ENCODE data around the gene CA11. TPM values are rescaled to one million over a fixed set of nuclear protein-coding genes. Genes with fewer than 3 reads are reported as not detected.

Gene CA11
- total RNA-seq, 6 experiments from 2014 or later = 0.53 to 2.5 (median 1.4) TPM

- H3K27ac Mint-ChIP-seq = peak overlapping the region; percentile 43; the same call in 1 of the 2 replicates
- peak overlapping the region; percentile 91 for H3K4me3 Mint-ChIP-seq
- peaks cover 57% of the 10 kb centered on the region for H3K4me1 Mint-ChIP-seq (ENCODE audit: low read depth)
- peaks cover 14% of the 10 kb centered on the region; the same call in 1 of the 2 replicates for H3K27me3 Mint-ChIP-seq (ENCODE audit: insufficient read depth)
- H3K9me3 Mint-ChIP-seq = no peaks in the 10 kb centered on the region
- no peak for DNase-seq
- H3K36me3 Mint-ChIP-seq (ENCODE audit: low read depth) = no peaks in the 10 kb centered on the region
- TF ChIP-seq, protein P1, sequence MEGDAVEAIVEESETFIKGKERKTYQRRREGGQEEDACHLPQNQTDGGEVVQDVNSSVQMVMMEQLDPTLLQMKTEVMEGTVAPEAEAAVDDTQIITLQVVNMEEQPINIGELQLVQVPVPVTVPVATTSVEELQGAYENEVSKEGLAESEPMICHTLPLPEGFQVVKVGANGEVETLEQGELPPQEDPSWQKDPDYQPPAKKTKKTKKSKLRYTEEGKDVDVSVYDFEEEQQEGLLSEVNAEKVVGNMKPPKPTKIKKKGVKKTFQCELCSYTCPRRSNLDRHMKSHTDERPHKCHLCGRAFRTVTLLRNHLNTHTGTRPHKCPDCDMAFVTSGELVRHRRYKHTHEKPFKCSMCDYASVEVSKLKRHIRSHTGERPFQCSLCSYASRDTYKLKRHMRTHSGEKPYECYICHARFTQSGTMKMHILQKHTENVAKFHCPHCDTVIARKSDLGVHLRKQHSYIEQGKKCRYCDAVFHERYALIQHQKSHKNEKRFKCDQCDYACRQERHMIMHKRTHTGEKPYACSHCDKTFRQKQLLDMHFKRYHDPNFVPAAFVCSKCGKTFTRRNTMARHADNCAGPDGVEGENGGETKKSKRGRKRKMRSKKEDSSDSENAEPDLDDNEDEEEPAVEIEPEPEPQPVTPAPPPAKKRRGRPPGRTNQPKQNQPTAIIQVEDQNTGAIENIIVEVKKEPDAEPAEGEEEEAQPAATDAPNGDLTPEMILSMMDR (IDR thresholded peaks at IDR 0.05) = no peak
Observed at GRCh38 chr19:48635966-48636858, 9.8 kb downstream of the CA11 start.

DNA sequence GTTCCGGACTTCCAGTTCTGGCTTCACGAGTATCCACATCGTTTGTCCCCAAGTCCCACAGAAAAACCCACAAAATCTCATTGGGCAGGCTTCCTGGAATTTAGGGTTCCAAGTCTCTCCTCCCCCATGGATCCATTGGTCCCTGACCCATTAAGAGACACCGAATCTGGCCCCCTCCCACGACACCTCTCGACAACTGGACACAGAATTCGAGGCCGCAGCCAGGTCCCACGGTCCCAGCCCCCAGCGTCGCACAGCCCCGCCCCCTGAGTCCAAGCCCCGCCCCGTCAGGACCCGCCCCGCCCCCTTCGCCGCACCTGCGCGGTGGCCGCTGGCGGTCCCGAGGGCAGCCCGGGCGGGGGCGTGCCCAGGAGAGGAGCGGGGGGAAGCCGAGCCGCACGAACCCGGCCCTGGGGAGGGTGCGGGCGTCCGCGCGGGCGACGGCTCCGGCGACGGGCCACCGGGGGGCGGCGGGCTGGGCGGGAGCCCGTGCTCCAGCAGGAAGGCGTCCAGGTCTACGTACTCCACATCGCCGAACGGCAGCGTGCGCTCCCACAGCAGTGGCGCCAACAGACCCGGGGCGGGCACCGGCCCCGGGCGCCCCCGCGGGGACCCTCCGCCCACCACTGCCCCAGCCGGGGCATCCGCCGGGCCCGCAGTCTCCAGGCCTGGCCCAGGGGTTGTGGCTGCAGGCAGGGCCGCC is 10.6 kb downstream of the CA11 start:
- Mint-ChIP-seq H3K9me3 (no peaks in the 10 kb centered on the region), H3K4me1 (ENCODE audit: low read depth) (peaks cover 57% of the 10 kb centered on the region), H3K36me3 (ENCODE audit: low read depth) (no peaks in the 10 kb centered on the region), H3K27me3 (ENCODE audit: insufficient read depth) (peaks cover 14% of the 10 kb centered on the region; the same call in 1 of the 2 replicates), H3K4me3 (peak overlapping the region; percentile 91), H3K27ac (peak overlapping the region; percentile 86)
- TF ChIP-seq, protein P1 (IDR thresholded peaks at IDR 0.05) = no peak
- DNase-seq = no peak

GRCh38 chr19:48634424-48635262 is 11.3 kb downstream of the CA11 start:
- no peaks in the 10 kb centered on the region for H3K9me3 Mint-ChIP-seq
- H3K4me1 Mint-ChIP-seq (ENCODE audit: low read depth) = peaks cover 52% of the 10 kb centered on the region
- H3K27me3 Mint-ChIP-seq (ENCODE audit: insufficient read depth) = peaks cover 11% of the 10 kb centered on the region; the same call in 1 of the 2 replicates

GRCh38 chr19:48634036-48634342 is 12.0 kb downstream of the CA11 start:
- TF ChIP-seq, protein P1 (IDR thresholded peaks at IDR 0.05) = no peak
- no peak for DNase-seq
- no peaks in the 10 kb centered on the region for H3K36me3 Mint-ChIP-seq (ENCODE audit: low read depth)
- H3K4me1 Mint-ChIP-seq (ENCODE audit: low read depth) = peaks cover 51% of the 10 kb centered on the region
- H3K4me3 Mint-ChIP-seq = peak overlapping the region; percentile 67
- H3K9me3 Mint-ChIP-seq = no peaks in the 10 kb centered on the region
- peaks cover 9% of the 10 kb centered on the region; the same call in 1 of the 2 replicates for H3K27me3 Mint-ChIP-seq (ENCODE audit: insufficient read depth)
- peak overlapping the region; percentile 86 for H3K27ac Mint-ChIP-seq

More at GRCh38 chr19:48634424-48635262, 11.3 kb downstream of the CA11 start:
- peak; percentile 87 for DNase-seq
- H3K4me3 Mint-ChIP-seq = peak overlapping the region; percentile 72
- peak overlapping the region; percentile 86 for H3K27ac Mint-ChIP-seq
- H3K36me3 Mint-ChIP-seq (ENCODE audit: low read depth) = no peaks in the 10 kb centered on the region
- TF ChIP-seq, protein P1 (IDR thresholded peaks at IDR 0.05) = no peak

All from HFFc6 (cell line).